GDM1 (cell line): ENCODE data around the gene RNF20.
"Not testable (repeated sequence)": the region's sequence is repeated elsewhere in the genome, so short reads cannot be mapped to it uniquely, and the experiment has no call there.

Experiments used
- DNase-seq: peaks from one replicate; lab custom pipeline; 2025; lab: John Stamatoyannopoulos, UW

RNF20 gene

GRCh38 chr9:101530076-101530711 is 3.5 kb upstream of the RNF20 start:
- peak; percentile 63 for DNase-seq

- no peak for DNase-seq
Observed at GRCh38 chr9:101536351-101536750, 2.7 kb downstream of the RNF20 start.

GRCh38 chr9:101536938-101537337 is 3.3 kb downstream of the RNF20 start:
- no peak for DNase-seq

DNA sequence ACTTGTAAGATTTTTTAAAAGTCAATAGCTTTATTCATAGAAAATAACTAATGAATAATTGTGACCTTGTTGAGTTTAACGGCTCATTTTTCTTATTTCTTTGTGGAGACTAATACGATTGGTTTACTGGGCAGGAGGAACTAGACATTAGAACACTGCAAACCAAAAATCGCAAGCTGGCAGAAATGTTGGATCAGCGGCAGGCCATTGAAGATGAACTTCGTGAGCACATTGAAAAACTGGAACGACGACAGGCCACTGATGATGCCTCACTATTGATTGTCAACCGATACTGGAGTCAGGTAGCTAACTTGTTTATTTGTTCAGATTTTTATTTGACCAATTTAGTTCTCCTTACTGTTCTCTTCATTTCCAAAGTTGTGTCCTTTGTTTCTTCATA is 6.4 kb downstream of the RNF20 start:
- DNase-seq, result no peak

DNA sequence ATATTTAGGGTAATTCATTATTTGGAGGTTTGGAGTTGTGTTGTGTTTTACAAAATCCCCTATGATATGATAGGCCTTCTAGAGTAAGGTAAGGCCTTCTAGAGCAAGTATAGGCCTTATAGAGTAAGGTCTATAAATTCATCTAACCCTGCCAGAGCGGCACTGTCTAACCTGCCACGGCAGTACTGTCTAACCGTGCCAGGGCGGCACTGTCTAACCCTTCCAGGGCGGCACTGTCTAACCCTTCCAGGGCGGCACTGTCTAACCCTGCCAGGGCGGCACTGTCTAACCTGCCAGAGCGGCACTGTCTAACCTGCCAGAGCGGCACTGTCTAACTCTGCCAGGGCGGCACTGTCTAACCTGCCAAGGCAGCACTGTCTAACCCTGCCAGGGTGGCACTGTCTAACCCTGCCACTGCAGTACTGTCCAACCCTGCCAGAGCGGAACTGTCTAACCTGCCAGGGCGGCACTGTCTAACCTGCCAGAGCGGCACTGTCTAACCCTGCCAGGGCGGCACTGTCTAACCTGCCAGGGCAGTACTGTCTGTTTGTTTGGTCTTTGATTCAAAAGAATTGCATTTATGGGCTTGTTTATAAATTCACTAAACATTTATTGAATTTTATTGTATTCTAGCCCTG is 9.6 kb downstream of the RNF20 start:
- no peak for DNase-seq

DNA sequence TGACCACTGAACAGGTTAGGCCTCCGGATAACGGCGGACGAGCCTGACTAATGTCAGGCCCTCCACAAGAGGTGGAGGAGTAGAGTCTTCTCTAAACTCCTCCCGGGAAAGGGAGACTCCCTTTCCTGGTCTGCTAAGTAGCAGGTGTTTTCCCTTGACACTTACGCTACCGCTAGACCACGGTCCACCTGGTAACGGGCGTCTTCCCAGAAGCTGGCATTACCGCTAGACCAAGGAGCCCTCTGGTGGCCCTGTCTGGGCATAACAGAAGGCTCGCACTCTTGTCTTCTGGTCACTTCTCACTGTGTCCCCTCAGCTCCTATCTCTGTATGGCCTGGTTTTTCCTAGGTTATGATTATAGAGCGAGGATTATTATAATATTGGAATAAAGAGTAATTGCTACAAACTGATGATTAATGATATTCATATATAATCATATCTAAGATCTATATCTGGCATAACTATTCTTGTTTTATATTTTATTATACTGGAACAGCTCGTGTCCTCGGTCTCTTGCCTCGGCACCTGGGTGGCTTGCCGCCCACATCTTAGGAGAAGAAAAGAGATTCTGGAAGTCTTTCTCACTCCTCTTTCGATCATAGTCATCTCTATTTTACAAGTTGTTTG is 15.9 kb downstream of the RNF20 start:
- not testable (repeated sequence) for DNase-seq

GRCh38 chr9:101561740-101562139 is 28.1 kb downstream of the RNF20 start:
- no peak for DNase-seq

GRCh38 chr9:101562966-101563365 is 29.3 kb downstream of the RNF20 start:
- no peak for DNase-seq

- no peak for DNase-seq
Observed at GRCh38 chr9:101564252-101564651, 30.6 kb downstream of the RNF20 start.

- no peak for DNase-seq
Observed at GRCh38 chr9:101566904-101567724, 33.5 kb downstream of the RNF20 start.

DNA sequence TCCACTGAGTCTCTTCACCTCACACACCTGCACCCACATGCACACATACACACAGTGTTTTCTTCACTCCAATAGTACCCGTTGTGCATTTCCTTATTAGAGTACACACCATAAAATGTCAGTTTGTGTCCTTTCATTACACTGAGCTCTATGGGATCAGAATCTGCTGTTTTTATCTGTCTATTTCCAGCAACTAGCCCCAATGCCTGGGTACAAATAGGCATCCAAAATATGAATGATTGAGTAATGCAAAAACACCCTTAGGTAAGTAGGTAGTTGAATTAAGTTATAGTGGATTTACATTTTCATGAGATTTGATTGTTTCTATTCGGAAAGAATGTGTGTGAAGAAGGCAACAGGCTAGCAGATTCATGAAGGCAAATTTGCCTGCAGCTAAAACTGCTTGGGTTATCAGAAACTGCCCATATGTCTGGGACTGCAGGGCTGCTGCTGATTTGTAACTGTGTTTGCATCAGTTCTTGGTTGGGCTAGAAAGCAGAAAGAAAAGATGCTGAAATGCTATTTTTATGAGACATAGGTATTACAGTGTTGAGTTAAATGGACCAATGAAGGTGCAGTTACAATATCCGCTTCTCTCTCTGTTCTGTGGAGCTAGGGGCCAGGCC is 34.2 kb downstream of the RNF20 start:
- no peak for DNase-seq

GRCh38 chr9:101569741-101570501 is 36.3 kb downstream of the RNF20 start:
- no peak for DNase-seq

GRCh38 chr9:101571114-101571513 is 37.5 kb downstream of the RNF20 start:
- DNase-seq, result no peak

DNA sequence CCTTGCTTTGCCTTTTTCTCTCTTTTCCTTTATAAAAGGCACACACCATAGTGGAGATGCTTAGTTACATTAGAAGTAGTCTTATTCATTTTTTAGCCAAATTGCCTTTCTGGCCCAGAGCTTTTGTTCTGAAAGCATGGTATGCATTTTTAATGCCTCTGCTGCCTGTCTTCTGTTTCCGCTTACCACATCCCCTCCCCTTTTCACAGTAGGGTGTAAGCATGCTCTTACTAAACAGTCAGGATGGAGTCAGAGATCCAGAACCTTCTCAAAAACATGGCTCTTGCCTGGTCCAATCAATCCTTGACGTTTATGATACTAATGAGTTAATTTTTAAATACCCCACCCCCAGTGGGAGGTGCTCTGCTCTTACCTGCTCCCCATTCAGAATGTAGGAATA is 38.7 kb downstream of the RNF20 start:
- DNase-seq, result no peak

- DNase-seq, result no peak
Observed at GRCh38 chr9:101574731-101575333, 41.2 kb downstream of the RNF20 start.

DNA sequence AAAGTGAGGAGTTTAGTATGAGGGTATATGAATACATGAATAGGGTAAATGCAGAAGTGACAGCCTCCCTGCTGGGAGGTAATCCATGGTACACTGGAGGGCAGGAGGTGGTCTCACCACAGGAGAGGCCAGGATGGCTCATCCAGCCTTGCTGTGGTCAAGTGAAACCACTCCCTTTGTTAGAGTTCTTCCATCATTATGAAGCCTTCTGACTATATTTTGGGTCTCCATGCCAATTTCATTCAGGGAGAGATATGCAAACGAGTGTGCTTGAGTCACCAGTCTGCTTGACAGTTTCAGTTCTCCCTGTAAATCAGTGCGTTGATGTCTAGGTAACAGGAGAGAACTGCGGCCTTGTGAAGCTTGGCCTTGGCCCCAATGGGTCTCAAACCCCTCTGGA is 44.7 kb downstream of the RNF20 start:
- DNase-seq, result no peak

- no peak for DNase-seq
Observed at GRCh38 chr9:101579711-101580545, 46.3 kb downstream of the RNF20 start.

DNA sequence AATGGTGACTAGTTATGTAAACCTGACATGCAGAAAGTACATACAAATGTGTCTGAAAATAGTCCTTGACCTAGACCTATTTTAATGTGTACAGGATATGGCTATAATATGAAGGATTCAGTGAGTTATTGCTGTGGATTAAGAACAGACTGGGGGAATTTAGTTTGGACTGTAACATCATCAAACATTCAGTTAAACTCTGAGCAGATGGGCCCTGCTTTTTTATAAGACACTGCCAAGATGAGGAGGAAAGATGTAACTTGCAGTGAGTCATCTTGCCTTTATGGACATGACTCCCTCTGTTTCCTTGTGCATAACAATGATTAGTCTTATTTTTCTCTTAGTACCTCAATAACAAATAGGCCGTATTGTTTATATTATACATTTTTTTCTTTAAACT is 48.9 kb downstream of the RNF20 start:
- no peak for DNase-seq

- DNase-seq, result no peak
Observed at GRCh38 chr9:101585740-101586139, 52.1 kb downstream of the RNF20 start.

GRCh38 chr9:101586651-101587050 is 53.0 kb downstream of the RNF20 start:
- DNase-seq, result no peak
